Measurements from ENCODE around the gene CARNS1.

- TF ChIP-seq, protein P1, sequence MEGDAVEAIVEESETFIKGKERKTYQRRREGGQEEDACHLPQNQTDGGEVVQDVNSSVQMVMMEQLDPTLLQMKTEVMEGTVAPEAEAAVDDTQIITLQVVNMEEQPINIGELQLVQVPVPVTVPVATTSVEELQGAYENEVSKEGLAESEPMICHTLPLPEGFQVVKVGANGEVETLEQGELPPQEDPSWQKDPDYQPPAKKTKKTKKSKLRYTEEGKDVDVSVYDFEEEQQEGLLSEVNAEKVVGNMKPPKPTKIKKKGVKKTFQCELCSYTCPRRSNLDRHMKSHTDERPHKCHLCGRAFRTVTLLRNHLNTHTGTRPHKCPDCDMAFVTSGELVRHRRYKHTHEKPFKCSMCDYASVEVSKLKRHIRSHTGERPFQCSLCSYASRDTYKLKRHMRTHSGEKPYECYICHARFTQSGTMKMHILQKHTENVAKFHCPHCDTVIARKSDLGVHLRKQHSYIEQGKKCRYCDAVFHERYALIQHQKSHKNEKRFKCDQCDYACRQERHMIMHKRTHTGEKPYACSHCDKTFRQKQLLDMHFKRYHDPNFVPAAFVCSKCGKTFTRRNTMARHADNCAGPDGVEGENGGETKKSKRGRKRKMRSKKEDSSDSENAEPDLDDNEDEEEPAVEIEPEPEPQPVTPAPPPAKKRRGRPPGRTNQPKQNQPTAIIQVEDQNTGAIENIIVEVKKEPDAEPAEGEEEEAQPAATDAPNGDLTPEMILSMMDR (conservative IDR thresholded peaks at IDR 0.05; ENCODE audit: low read depth, low read length): no peak
- TF ChIP-seq EZH2 (IDR thresholded peaks at IDR 0.05; ENCODE audit: borderline replicate concordance, low read depth, low read length, poor library complexity, severe bottlenecking): no peak
Observed at GRCh38 chr11:67421430-67422031, 6.1 kb downstream of the CARNS1 start.

Measured in A673 (cell line).